ENCODE measurements around the gene FAAP20.

FAAP20 gene

DNA sequence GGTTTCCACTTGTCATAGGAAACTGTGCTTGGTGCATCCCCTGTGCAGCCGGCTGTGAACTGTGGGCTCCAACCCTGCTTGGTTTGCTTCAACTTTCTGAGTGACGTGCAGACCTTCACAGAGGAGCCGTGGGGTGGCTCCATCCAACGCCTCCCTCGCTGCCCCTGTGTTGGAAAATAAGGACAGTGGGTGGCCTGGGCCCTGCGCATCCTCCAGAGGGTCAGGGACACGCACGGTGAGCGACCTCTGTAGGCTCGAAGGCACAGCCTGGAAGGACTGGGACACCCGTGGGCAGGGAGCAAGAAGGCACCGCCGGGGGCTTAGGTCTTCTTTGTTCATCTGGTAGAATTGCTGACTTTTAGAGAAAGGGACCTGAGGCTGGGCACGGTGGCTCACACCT is 6.5 kb upstream of the FAAP20 start (continued):
- TF ChIP-seq SP2 (tag by site-specific recombination; IDR thresholded peaks at IDR 0.05) (no peak), ZNF555 (tag by site-specific recombination; conservative IDR thresholded peaks at IDR 0.05) (no peak), ZNF549 (tag by site-specific recombination; IDR thresholded peaks at IDR 0.05) (no peak), WT1 (tag by site-specific recombination; IDR thresholded peaks at IDR 0.05) (no peak), ZNF426 (tag by site-specific recombination; IDR thresholded peaks at IDR 0.05) (no peak)

DNA sequence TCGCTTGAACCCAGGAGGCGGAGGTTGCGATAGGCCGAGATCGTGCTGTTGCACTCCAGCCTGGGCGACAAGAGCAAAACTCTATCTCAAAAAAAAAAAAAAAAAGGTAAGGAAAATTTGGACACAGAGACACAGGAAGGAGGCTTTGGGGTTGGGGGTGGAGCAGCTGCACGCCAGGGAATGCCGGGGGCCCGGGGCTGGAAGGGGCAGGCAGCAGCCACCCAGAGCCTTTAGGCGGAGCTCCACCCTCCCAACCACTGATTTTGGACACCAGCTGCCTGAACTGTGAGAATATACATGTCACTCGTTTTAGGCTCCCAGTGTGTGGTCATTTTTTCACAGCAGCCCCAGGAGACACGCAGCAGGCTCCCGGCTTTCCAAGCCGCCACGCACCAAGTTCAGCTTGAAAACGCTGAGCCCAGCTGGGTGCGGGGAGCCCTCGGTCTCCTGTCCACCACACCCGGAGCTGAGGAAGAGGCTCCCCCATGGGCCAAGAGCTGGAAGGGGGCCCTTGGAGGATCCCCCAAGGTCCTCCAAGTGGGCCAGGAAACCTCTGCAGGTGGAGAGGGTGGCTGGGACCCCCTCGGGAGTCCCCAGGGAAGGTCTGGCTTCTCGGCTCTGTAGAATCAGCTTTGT is 5.9 kb upstream of the FAAP20 start:
- Histone ChIP-seq H3K9me3 (ENCODE audit: control insufficient read depth, insufficient read depth, low read depth, low read length) (no peaks in the 10 kb centered on the region), H3K27ac (ENCODE audit: extremely low read depth, low read depth, low read length) (no peak overlapping the region), H3K4me1 (ENCODE audit: control insufficient read depth, insufficient read depth, low read length) (peaks cover 5% of the 10 kb centered on the region), H3K36me3 (ENCODE audit: control insufficient read depth in 2 of 2, insufficient read depth in 1 of 2, low read length in 2 of 2) (no peaks in the 10 kb centered on the region), H3K4me3 (ENCODE audit: low read depth, low read length) (no peak overlapping the region)
- POLR2A ChIA-PET = interaction anchor here (0.7 to 0.9 kb wide), 2 partner anchors 29 to 41 kb away, joined by 3 read pairs; no protein-coding TSS in a partner anchor
- TF ChIP-seq ZNF302 (tag by site-specific recombination; IDR thresholded peaks at IDR 0.05; ENCODE audit: low read depth) = no peak
- peak; percentile 94 for TF ChIP-seq GLIS1 (tag by site-specific recombination; IDR thresholded peaks at IDR 0.05)
- TF ChIP-seq ZIC2 (tag by site-specific recombination; IDR thresholded peaks at IDR 0.05) = peak; percentile 96
- no peak for TF ChIP-seq ZNF248 (tag by site-specific recombination; IDR thresholded peaks at IDR 0.05)
- no peak for TF ChIP-seq ZXDB (tag by site-specific recombination; IDR thresholded peaks at IDR 0.05)
- CTCF ChIA-PET = interaction anchor here (0.6 to 2.3 kb wide), 2 partner anchors 111 to 449 kb away, joined by 3 to 5 read pairs; no protein-coding TSS in a partner anchor

DNA sequence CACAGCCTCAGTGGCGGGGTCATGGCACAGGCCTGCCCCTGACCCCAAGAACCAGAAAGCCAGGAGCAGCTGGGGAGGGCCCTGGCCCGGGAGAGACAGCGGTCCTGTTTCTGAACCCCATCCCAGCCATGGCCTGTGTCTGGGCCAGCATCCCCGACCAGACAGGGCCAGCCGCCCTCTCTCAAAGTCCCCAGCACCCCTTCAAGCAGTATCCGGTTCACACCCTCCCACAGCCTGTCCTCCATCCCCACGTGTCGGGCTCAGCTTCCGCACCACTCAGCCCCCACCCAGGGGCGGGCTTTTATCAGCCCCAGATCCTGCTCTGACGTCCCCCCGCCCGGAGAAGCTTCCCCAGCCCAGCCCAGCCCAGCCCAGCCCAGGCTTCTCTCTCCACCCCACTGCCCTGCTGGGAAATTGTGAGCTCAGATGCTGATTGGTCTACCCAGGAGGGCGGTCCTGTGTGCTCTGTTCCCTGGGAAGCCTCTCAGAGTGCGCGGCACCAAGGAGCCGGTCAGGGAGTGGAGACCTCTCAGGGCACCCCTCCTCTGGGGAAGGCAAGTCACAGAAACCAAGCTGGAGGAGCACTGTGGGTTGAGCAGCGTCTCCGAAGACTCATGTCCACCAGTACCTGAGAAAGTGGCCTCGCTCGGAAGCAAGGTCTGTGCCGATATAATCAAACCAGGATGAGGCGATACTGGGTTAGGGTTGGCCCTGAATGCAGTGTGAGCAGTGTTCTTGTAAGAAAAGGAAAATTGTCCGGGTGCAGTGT is 4.7 kb upstream of the FAAP20 start:
- POLR2A ChIA-PET = interaction anchor here (0.8 to 1.2 kb wide), 4 partner anchors 28 to 43 kb away, joined by 3 to 5 read pairs (median 4); no protein-coding TSS in a partner anchor
- H3K27ac ChIP-seq (ENCODE audit: extremely low read depth, low read depth, low read length) = no peak overlapping the region
- H3K9me3 ChIP-seq (ENCODE audit: control insufficient read depth, insufficient read depth, low read depth, low read length) = no peaks in the 10 kb centered on the region
- no peak overlapping the region for H3K4me3 ChIP-seq (ENCODE audit: low read depth, low read length)
- H3K4me1 ChIP-seq (ENCODE audit: control insufficient read depth, insufficient read depth, low read length) = peaks cover 2% of the 10 kb centered on the region
- no peaks in the 10 kb centered on the region for H3K36me3 ChIP-seq (ENCODE audit: control insufficient read depth in 2 of 2, insufficient read depth in 1 of 2, low read length in 2 of 2)
- CTCF ChIA-PET = interaction anchor here (0.6 to 2.3 kb wide), 4 partner anchors 112 to 595 kb away, joined by 3 to 5 read pairs (median 4); no protein-coding TSS in a partner anchor
- no peak for TF ChIP-seq ZNF157 (tag by site-specific recombination; IDR thresholded peaks at IDR 0.05)
- TF ChIP-seq, protein P1, sequence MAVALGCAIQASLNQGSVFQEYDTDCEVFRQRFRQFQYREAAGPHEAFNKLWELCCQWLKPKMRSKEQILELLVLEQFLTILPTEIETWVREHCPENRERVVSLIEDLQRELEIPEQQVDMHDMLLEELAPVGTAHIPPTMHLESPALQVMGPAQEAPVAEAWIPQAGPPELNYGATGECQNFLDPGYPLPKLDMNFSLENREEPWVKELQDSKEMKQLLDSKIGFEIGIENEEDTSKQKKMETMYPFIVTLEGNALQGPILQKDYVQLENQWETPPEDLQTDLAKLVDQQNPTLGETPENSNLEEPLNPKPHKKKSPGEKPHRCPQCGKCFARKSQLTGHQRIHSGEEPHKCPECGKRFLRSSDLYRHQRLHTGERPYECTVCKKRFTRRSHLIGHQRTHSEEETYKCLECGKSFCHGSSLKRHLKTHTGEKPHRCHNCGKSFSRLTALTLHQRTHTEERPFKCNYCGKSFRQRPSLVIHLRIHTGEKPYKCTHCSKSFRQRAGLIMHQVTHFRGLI (tag by site-specific recombination; IDR thresholded peaks at IDR 0.05) = peak; percentile 93
- TF ChIP-seq, protein P2, sequence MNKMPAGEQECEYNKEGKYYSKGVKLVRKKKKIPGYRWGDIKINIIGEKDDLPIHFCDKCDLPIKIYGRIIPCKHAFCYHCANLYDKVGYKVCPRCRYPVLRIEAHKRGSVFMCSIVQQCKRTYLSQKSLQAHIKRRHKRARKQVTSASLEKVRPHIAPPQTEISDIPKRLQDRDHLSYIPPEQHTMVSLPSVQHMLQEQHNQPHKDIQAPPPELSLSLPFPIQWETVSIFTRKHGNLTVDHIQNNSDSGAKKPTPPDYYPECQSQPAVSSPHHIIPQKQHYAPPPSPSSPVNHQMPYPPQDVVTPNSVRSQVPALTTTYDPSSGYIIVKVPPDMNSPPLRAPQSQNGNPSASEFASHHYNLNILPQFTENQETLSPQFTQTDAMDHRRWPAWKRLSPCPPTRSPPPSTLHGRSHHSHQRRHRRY (tag by site-specific recombination; IDR thresholded peaks at IDR 0.05) = no peak
- TF ChIP-seq ZNF785 (tag by site-specific recombination; IDR thresholded peaks at IDR 0.05) = no peak
- no peak for TF ChIP-seq ZNF549 (tag by site-specific recombination; IDR thresholded peaks at IDR 0.05)
- TF ChIP-seq, protein P3, sequence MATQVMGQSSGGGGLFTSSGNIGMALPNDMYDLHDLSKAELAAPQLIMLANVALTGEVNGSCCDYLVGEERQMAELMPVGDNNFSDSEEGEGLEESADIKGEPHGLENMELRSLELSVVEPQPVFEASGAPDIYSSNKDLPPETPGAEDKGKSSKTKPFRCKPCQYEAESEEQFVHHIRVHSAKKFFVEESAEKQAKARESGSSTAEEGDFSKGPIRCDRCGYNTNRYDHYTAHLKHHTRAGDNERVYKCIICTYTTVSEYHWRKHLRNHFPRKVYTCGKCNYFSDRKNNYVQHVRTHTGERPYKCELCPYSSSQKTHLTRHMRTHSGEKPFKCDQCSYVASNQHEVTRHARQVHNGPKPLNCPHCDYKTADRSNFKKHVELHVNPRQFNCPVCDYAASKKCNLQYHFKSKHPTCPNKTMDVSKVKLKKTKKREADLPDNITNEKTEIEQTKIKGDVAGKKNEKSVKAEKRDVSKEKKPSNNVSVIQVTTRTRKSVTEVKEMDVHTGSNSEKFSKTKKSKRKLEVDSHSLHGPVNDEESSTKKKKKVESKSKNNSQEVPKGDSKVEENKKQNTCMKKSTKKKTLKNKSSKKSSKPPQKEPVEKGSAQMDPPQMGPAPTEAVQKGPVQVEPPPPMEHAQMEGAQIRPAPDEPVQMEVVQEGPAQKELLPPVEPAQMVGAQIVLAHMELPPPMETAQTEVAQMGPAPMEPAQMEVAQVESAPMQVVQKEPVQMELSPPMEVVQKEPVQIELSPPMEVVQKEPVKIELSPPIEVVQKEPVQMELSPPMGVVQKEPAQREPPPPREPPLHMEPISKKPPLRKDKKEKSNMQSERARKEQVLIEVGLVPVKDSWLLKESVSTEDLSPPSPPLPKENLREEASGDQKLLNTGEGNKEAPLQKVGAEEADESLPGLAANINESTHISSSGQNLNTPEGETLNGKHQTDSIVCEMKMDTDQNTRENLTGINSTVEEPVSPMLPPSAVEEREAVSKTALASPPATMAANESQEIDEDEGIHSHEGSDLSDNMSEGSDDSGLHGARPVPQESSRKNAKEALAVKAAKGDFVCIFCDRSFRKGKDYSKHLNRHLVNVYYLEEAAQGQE (tag by site-specific recombination; IDR thresholded peaks at IDR 0.05) = no peak
- TF ChIP-seq ZNF248 (tag by site-specific recombination; IDR thresholded peaks at IDR 0.05) = no peak
- TF ChIP-seq ZNF404 (tag by site-specific recombination; IDR thresholded peaks at IDR 0.05) = no peak
- TF ChIP-seq, protein P4, sequence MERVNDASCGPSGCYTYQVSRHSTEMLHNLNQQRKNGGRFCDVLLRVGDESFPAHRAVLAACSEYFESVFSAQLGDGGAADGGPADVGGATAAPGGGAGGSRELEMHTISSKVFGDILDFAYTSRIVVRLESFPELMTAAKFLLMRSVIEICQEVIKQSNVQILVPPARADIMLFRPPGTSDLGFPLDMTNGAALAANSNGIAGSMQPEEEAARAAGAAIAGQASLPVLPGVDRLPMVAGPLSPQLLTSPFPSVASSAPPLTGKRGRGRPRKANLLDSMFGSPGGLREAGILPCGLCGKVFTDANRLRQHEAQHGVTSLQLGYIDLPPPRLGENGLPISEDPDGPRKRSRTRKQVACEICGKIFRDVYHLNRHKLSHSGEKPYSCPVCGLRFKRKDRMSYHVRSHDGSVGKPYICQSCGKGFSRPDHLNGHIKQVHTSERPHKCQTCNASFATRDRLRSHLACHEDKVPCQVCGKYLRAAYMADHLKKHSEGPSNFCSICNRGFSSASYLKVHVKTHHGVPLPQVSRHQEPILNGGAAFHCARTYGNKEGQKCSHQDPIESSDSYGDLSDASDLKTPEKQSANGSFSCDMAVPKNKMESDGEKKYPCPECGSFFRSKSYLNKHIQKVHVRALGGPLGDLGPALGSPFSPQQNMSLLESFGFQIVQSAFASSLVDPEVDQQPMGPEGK (tag by site-specific recombination; IDR thresholded peaks at IDR 0.05) = peak; percentile 70
- no peak for TF ChIP-seq ZNF239 (tag by site-specific recombination; IDR thresholded peaks at IDR 0.05)
- no peak for TF ChIP-seq ZNF843 (tag by site-specific recombination; IDR thresholded peaks at IDR 0.05)
- TF ChIP-seq, protein P5, sequence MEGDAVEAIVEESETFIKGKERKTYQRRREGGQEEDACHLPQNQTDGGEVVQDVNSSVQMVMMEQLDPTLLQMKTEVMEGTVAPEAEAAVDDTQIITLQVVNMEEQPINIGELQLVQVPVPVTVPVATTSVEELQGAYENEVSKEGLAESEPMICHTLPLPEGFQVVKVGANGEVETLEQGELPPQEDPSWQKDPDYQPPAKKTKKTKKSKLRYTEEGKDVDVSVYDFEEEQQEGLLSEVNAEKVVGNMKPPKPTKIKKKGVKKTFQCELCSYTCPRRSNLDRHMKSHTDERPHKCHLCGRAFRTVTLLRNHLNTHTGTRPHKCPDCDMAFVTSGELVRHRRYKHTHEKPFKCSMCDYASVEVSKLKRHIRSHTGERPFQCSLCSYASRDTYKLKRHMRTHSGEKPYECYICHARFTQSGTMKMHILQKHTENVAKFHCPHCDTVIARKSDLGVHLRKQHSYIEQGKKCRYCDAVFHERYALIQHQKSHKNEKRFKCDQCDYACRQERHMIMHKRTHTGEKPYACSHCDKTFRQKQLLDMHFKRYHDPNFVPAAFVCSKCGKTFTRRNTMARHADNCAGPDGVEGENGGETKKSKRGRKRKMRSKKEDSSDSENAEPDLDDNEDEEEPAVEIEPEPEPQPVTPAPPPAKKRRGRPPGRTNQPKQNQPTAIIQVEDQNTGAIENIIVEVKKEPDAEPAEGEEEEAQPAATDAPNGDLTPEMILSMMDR (tag by site-specific recombination; IDR thresholded peaks at IDR 0.05) = peak; percentile 28; the same call in 1 of the 2 replicates
- TF ChIP-seq ZNF341 (tag by site-specific recombination; IDR thresholded peaks at IDR 0.05; ENCODE audit: low read depth) = 0 out of 2 replicates have a peak, but pooled peaks have one; percentile 21
